Measurements from ENCODE around the gene PCYOX1L.
"Not testable (repeated sequence)": the region's sequence is repeated elsewhere in the genome, so short reads cannot be mapped to it uniquely, and the experiment has no call there.

Gene PCYOX1L

GRCh38 chr5:149391524-149391923, 33.7 kb downstream of the PCYOX1L start:
- no peaks in the 10 kb centered on the region for H3K9me3 ChIP-seq (ENCODE audit: control insufficient read depth, low read length)
- no peaks in the 10 kb centered on the region for H3K36me3 ChIP-seq (ENCODE audit: control insufficient read depth, insufficient read depth, low read length)
- no peak overlapping the region for H3K4me3 ChIP-seq (ENCODE audit: insufficient read depth, low read depth, low read length, poor library complexity, severe bottlenecking)
- no peaks in the 10 kb centered on the region for H3K4me1 ChIP-seq (ENCODE audit: control insufficient read depth, insufficient read depth, low read length, poor library complexity, severe bottlenecking)
- no peaks in the 10 kb centered on the region for H3K27me3 ChIP-seq (replicated peaks; ENCODE audit: control insufficient read depth, insufficient read depth, low read length, poor library complexity, severe bottlenecking)
- H3K27ac ChIP-seq (ENCODE audit: insufficient read depth, low read length, poor library complexity, severe bottlenecking), result no peak overlapping the region
- DNase-seq, result no peak

GRCh38 chr5:149392718-149393117, 34.9 kb downstream of the PCYOX1L start:
- Histone ChIP-seq H3K27me3 (replicated peaks; ENCODE audit: control insufficient read depth, insufficient read depth, low read length, poor library complexity, severe bottlenecking) (no peaks in the 10 kb centered on the region), H3K4me1 (ENCODE audit: control insufficient read depth, insufficient read depth, low read length, poor library complexity, severe bottlenecking) (no peaks in the 10 kb centered on the region), H3K9me3 (ENCODE audit: control insufficient read depth, low read length) (no peaks in the 10 kb centered on the region), H3K36me3 (ENCODE audit: control insufficient read depth, insufficient read depth, low read length) (no peaks in the 10 kb centered on the region), H3K4me3 (ENCODE audit: insufficient read depth, low read depth, low read length, poor library complexity, severe bottlenecking) (no peak overlapping the region), H3K27ac (ENCODE audit: insufficient read depth, low read length, poor library complexity, severe bottlenecking) (no peak overlapping the region)
- no peak for DNase-seq

- DNase-seq; H3K27me3 ChIP-seq (replicated peaks; ENCODE audit: control insufficient read depth, insufficient read depth, low read length, poor library complexity, severe bottlenecking); H3K36me3 ChIP-seq (ENCODE audit: control insufficient read depth, insufficient read depth, low read length); H3K4me3 ChIP-seq (ENCODE audit: insufficient read depth, low read depth, low read length, poor library complexity, severe bottlenecking); H3K27ac ChIP-seq (ENCODE audit: insufficient read depth, low read length, poor library complexity, severe bottlenecking); H3K4me1 ChIP-seq (ENCODE audit: control insufficient read depth, insufficient read depth, low read length, poor library complexity, severe bottlenecking); H3K9me3 ChIP-seq (ENCODE audit: control insufficient read depth, low read length): not testable (repeated sequence)
These were observed 37.1 kb downstream of the PCYOX1L start for GRCh38 chr5:149394996-149395395.

- H3K27me3 ChIP-seq (replicated peaks; ENCODE audit: control insufficient read depth, insufficient read depth, low read length, poor library complexity, severe bottlenecking), result no peaks in the 10 kb centered on the region
- no peaks in the 10 kb centered on the region for H3K4me1 ChIP-seq (ENCODE audit: control insufficient read depth, insufficient read depth, low read length, poor library complexity, severe bottlenecking)
- no peaks in the 10 kb centered on the region for H3K9me3 ChIP-seq (ENCODE audit: control insufficient read depth, low read length)
- no peak overlapping the region for H3K27ac ChIP-seq (ENCODE audit: insufficient read depth, low read length, poor library complexity, severe bottlenecking)
- H3K36me3 ChIP-seq (ENCODE audit: control insufficient read depth, insufficient read depth, low read length), result no peaks in the 10 kb centered on the region
- H3K4me3 ChIP-seq (ENCODE audit: insufficient read depth, low read depth, low read length, poor library complexity, severe bottlenecking), result no peak overlapping the region
- no peak for DNase-seq
These were observed 39.7 kb downstream of the PCYOX1L start for GRCh38 chr5:149397530-149397929.

- not testable (repeated sequence) for H3K36me3 ChIP-seq (ENCODE audit: control insufficient read depth, insufficient read depth, low read length); H3K9me3 ChIP-seq (ENCODE audit: control insufficient read depth, low read length); H3K4me1 ChIP-seq (ENCODE audit: control insufficient read depth, insufficient read depth, low read length, poor library complexity, severe bottlenecking); H3K4me3 ChIP-seq (ENCODE audit: insufficient read depth, low read depth, low read length, poor library complexity, severe bottlenecking); DNase-seq; H3K27me3 ChIP-seq (replicated peaks; ENCODE audit: control insufficient read depth, insufficient read depth, low read length, poor library complexity, severe bottlenecking); H3K27ac ChIP-seq (ENCODE audit: insufficient read depth, low read length, poor library complexity, severe bottlenecking)
These were observed 41.0 kb downstream of the PCYOX1L start for GRCh38 chr5:149398747-149399266.

GRCh38 chr5:149399775-149400174, 41.9 kb downstream of the PCYOX1L start:
- H3K9me3 ChIP-seq (ENCODE audit: control insufficient read depth, low read length), result no peaks in the 10 kb centered on the region
- no peak for DNase-seq
- no peaks in the 10 kb centered on the region for H3K27me3 ChIP-seq (replicated peaks; ENCODE audit: control insufficient read depth, insufficient read depth, low read length, poor library complexity, severe bottlenecking)
- H3K4me3 ChIP-seq (ENCODE audit: insufficient read depth, low read depth, low read length, poor library complexity, severe bottlenecking), result no peak overlapping the region
- H3K4me1 ChIP-seq (ENCODE audit: control insufficient read depth, insufficient read depth, low read length, poor library complexity, severe bottlenecking), result no peaks in the 10 kb centered on the region
- H3K27ac ChIP-seq (ENCODE audit: insufficient read depth, low read length, poor library complexity, severe bottlenecking), result no peak overlapping the region
- no peaks in the 10 kb centered on the region for H3K36me3 ChIP-seq (ENCODE audit: control insufficient read depth, insufficient read depth, low read length)

- DNase-seq, result no peak
- no peaks in the 10 kb centered on the region for H3K27me3 ChIP-seq (replicated peaks; ENCODE audit: control insufficient read depth, insufficient read depth, low read length, poor library complexity, severe bottlenecking)
- no peaks in the 10 kb centered on the region for H3K9me3 ChIP-seq (ENCODE audit: control insufficient read depth, low read length)
- H3K4me3 ChIP-seq (ENCODE audit: insufficient read depth, low read depth, low read length, poor library complexity, severe bottlenecking), result no peak overlapping the region
- H3K4me1 ChIP-seq (ENCODE audit: control insufficient read depth, insufficient read depth, low read length, poor library complexity, severe bottlenecking), result no peaks in the 10 kb centered on the region
- no peak overlapping the region for H3K27ac ChIP-seq (ENCODE audit: insufficient read depth, low read length, poor library complexity, severe bottlenecking)
- H3K36me3 ChIP-seq (ENCODE audit: control insufficient read depth, insufficient read depth, low read length), result no peaks in the 10 kb centered on the region
These were observed 42.5 kb downstream of the PCYOX1L start for GRCh38 chr5:149400304-149400703.

GRCh38 chr5:149401051-149401450, 43.2 kb downstream of the PCYOX1L start:
- Histone ChIP-seq H3K4me3 (ENCODE audit: insufficient read depth, low read depth, low read length, poor library complexity, severe bottlenecking) (no peak overlapping the region), H3K27me3 (replicated peaks; ENCODE audit: control insufficient read depth, insufficient read depth, low read length, poor library complexity, severe bottlenecking) (no peaks in the 10 kb centered on the region), H3K27ac (ENCODE audit: insufficient read depth, low read length, poor library complexity, severe bottlenecking) (no peak overlapping the region), H3K9me3 (ENCODE audit: control insufficient read depth, low read length) (no peaks in the 10 kb centered on the region), H3K4me1 (ENCODE audit: control insufficient read depth, insufficient read depth, low read length, poor library complexity, severe bottlenecking) (no peaks in the 10 kb centered on the region), H3K36me3 (ENCODE audit: control insufficient read depth, insufficient read depth, low read length) (no peaks in the 10 kb centered on the region)
- no peak for DNase-seq

GRCh38 chr5:149402291-149402690, 44.4 kb downstream of the PCYOX1L start:
- no peak overlapping the region for H3K27ac ChIP-seq (ENCODE audit: insufficient read depth, low read length, poor library complexity, severe bottlenecking)
- no peaks in the 10 kb centered on the region for H3K4me1 ChIP-seq (ENCODE audit: control insufficient read depth, insufficient read depth, low read length, poor library complexity, severe bottlenecking)
- H3K4me3 ChIP-seq (ENCODE audit: insufficient read depth, low read depth, low read length, poor library complexity, severe bottlenecking), result no peak overlapping the region
- no peak for DNase-seq
- H3K27me3 ChIP-seq (replicated peaks; ENCODE audit: control insufficient read depth, insufficient read depth, low read length, poor library complexity, severe bottlenecking), result no peaks in the 10 kb centered on the region
- H3K36me3 ChIP-seq (ENCODE audit: control insufficient read depth, insufficient read depth, low read length), result no peaks in the 10 kb centered on the region
- H3K9me3 ChIP-seq (ENCODE audit: control insufficient read depth, low read length), result no peaks in the 10 kb centered on the region

GRCh38 chr5:149403923-149404745, 46.3 kb downstream of the PCYOX1L start:
- no peaks in the 10 kb centered on the region for H3K4me1 ChIP-seq (ENCODE audit: control insufficient read depth, insufficient read depth, low read length, poor library complexity, severe bottlenecking)
- no peak overlapping the region for H3K27ac ChIP-seq (ENCODE audit: insufficient read depth, low read length, poor library complexity, severe bottlenecking)
- DNase-seq, result no peak
- H3K36me3 ChIP-seq (ENCODE audit: control insufficient read depth, insufficient read depth, low read length), result no peaks in the 10 kb centered on the region
- H3K4me3 ChIP-seq (ENCODE audit: insufficient read depth, low read depth, low read length, poor library complexity, severe bottlenecking), result no peak overlapping the region
- no peaks in the 10 kb centered on the region for H3K9me3 ChIP-seq (ENCODE audit: control insufficient read depth, low read length)
- H3K27me3 ChIP-seq (replicated peaks; ENCODE audit: control insufficient read depth, insufficient read depth, low read length, poor library complexity, severe bottlenecking), result no peaks in the 10 kb centered on the region

All from effector memory CD4-positive, alpha-beta T cell (primary cell).